Smooth muscle cell (in vitro differentiated cells): ENCODE measurements around the gene RHBDD1. TPM values are rescaled to one million over a fixed set of nuclear protein-coding genes. Genes with fewer than 3 reads are reported as not detected.

Experiments used
- DNase-seq: peaks from one replicate; lab custom pipeline; 2025; ENCODE audit not compliant: unreplicated experiment; lab: John Stamatoyannopoulos, UW
- H2AFZ ChIP-seq: fragments of 200-600 bp; sonication (generic); 2 replicates; pipeline ENCODE4 v1.6.0; 2016; ENCODE audit warnings: antibody characterized with exemption, low read depth, mild to moderate bottlenecking
- H3F3A ChIP-seq: fragments of 200-600 bp; sonication (generic); 2 replicates; pipeline ENCODE4 v1.6.0; 2017; ENCODE audit warnings: antibody characterized with exemption, low read depth
- H3K27ac ChIP-seq: fragments of 200-600 bp; sonication (generic); 2 replicates; pipeline ENCODE4 v1.5.1; 2016; ENCODE audit warnings: low read depth, mild to moderate bottlenecking
- H3K27me3 ChIP-seq: fragments of 200-600 bp; sonication (generic); 2 replicates; pipeline ENCODE4 v1.6.1; 2016; ENCODE audit warnings: low read depth, mild to moderate bottlenecking
- H3K36me3 ChIP-seq: fragments of 200-600 bp; sonication (generic); 2 replicates; pipeline ENCODE4 v1.5.1; 2016; ENCODE audit warnings: low read depth
- H3K4me1 ChIP-seq: fragments of 200-600 bp; sonication (generic); 2 replicates; pipeline ENCODE4 v1.5.1; 2016; ENCODE audit warnings: low read depth
- H3K4me2 ChIP-seq: fragments of 200-600 bp; sonication (generic); 2 replicates; pipeline ENCODE4 v1.6.0; 2016; ENCODE audit warnings: mild to moderate bottlenecking
- H3K4me3 ChIP-seq: fragments of 200-600 bp; sonication (generic); 2 replicates; pipeline ENCODE4 v1.5.1; 2016; ENCODE audit warnings: mild to moderate bottlenecking
- H3K79me2 ChIP-seq: fragments of 200-600 bp; sonication (generic); 2 replicates; pipeline ENCODE4 v1.6.0; 2016; ENCODE audit warnings: low read depth, mild to moderate bottlenecking
- H3K9ac ChIP-seq: fragments of 200-600 bp; sonication (generic); 2 replicates; pipeline ENCODE4 v1.6.0; 2016; ENCODE audit warnings: low read depth
- H3K9me3 ChIP-seq: fragments of 200-600 bp; sonication (generic); replicated peaks from 2 replicates; pipeline ENCODE4 v1.5.1; 2016; ENCODE audit warnings: low read depth
- H4K20me1 ChIP-seq: fragments of 200-600 bp; sonication (generic); 2 replicates; pipeline ENCODE4 v1.6.0; 2016; ENCODE audit warnings: low read depth
- CTCF ChIP-seq: fragments of 200-600 bp; sonication (generic); IDR thresholded peaks from 2 replicates; pipeline ENCODE4 v1.5.1; 2017; ENCODE audit warnings: borderline replicate concordance, mild to moderate bottlenecking, antibody characterized with exemption; ENCODE audit not compliant: insufficient read depth, poor library complexity, severe bottlenecking
- WGBS: methylation state at CpG from one replicate; pipeline ENCODE4 v1.1.7; 2016; ENCODE audit warnings: low lambda C conversion rate; 5-methylcytosine and 5-hydroxymethylcytosine counted together
- polyA plus RNA-seq: library from polyadenylated mRNA; unstranded; fragments of >200 nt; fragmentation: Nextera tagmentation; extraction: Ambion mirVana; gene quantifications from 2 replicates; pipeline ENCODE4 v1.2.1, GENCODE V29; 2016
- total RNA-seq: library from RNA; depleted of rRNA; stranded (reverse); fragments of >200 nt; gene quantifications from 2 replicates; pipeline ENCODE4 v1.2.3, GENCODE V29; 2014

Gene RHBDD1
- total and polyA plus RNA-seq, 2 experiments from 2014 or later: 11.3 to 20.7 TPM

- H2AFZ ChIP-seq: no peak overlapping the region
- WGBS: 47% methylated on average over 9 of the region's 9 CpGs
- H3K4me1 ChIP-seq: peaks cover 26% of the 10 kb centered on the region
- TF ChIP-seq CTCF: no peak
- peaks cover 90% of the 10 kb centered on the region for H3K79me2 ChIP-seq
- peak overlapping the region; percentile 83 for H3K9ac ChIP-seq
- no peaks in the 10 kb centered on the region for H3K27me3 ChIP-seq
- no peaks in the 10 kb centered on the region for H3K36me3 ChIP-seq
- peak overlapping the region; percentile 90 for H3K4me2 ChIP-seq
- peaks cover 40% of the 10 kb centered on the region for H4K20me1 ChIP-seq
- H3K27ac ChIP-seq: peak overlapping the region; percentile 83
- peak overlapping the region; percentile 77 for H3K4me3 ChIP-seq
- H3F3A ChIP-seq: no peaks in the 10 kb centered on the region
- H3K9me3 ChIP-seq: no peaks in the 10 kb centered on the region
- DNase-seq: no peak
Measured at GRCh38 chr2:226794751-226795171, 41.1 kb upstream of the RHBDD1 start.

- no peak overlapping the region for H3K27ac ChIP-seq
- H3K27me3 ChIP-seq: no peaks in the 10 kb centered on the region
- H3K4me1 ChIP-seq: peaks cover 29% of the 10 kb centered on the region
- H3K4me3 ChIP-seq: peak overlapping the region; percentile 77
- no peak for DNase-seq
- WGBS: 85% methylated on average over 26 of the region's 26 CpGs
- H3K4me2 ChIP-seq: peak overlapping the region; percentile 90
- H4K20me1 ChIP-seq: peaks cover 38% of the 10 kb centered on the region
- H2AFZ ChIP-seq: no peak overlapping the region
- H3K9me3 ChIP-seq: no peaks in the 10 kb centered on the region
- H3K79me2 ChIP-seq: peaks cover 83% of the 10 kb centered on the region
- no peaks in the 10 kb centered on the region for H3K36me3 ChIP-seq
- H3K9ac ChIP-seq: no peak overlapping the region
- H3F3A ChIP-seq: no peaks in the 10 kb centered on the region
- TF ChIP-seq CTCF: no peak
Measured at GRCh38 chr2:226795281-226796011, 40.4 kb upstream of the RHBDD1 start.

DNA sequence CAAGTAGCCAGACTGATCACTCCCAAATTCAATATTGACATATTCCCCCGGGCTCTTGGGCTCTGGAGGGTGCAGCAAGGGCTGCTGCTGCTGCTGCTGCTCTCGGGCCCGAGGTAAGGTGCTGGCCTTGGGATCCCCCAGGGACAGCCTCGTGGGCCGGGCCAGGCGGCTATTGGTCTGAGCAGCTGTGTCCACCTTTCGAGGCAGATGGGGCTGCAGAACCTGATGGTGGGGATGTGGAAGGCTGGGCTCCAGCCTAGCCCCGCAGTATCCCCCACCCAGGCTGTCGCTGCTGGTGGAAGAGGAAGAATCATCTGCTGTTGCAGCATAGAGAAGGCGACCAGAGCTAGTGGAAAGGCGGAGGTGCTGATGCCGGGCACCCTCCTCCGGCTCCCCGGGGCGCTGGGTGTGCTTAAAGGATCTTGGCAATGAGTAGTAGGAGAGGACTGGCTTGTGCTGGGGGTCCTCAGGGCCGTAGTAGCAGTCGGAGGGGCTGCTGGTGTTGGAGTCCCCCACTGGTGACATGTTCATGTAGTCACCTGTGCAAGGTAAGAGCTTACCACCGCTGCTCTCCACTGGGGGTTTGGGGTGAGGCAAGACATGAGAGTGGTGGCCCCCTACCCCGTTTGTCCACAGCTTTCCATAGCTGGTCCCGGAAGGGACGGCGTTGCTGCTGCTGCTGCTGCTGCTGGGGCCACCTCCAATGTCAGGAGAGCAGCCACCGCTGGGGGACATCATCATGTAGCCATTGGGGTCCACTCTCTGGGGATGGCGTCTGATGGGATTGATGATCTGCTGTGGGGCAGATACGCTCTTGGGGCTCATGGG, 39.6 kb upstream of the RHBDD1 start:
- H3K79me2 ChIP-seq: peaks cover 76% of the 10 kb centered on the region
- WGBS: 96% methylated on average over 25 of the region's 25 CpGs
- H3K36me3 ChIP-seq: no peaks in the 10 kb centered on the region
- H3F3A ChIP-seq: no peaks in the 10 kb centered on the region
- H3K4me1 ChIP-seq: peaks cover 34% of the 10 kb centered on the region
- H3K9ac ChIP-seq: no peak overlapping the region
- peak overlapping the region; percentile 90 for H3K4me2 ChIP-seq
- no peaks in the 10 kb centered on the region for H3K9me3 ChIP-seq
- H4K20me1 ChIP-seq: peaks cover 38% of the 10 kb centered on the region
- no peaks in the 10 kb centered on the region for H3K27me3 ChIP-seq
- no peak for DNase-seq
- no peak for TF ChIP-seq CTCF
- H3K4me3 ChIP-seq: peak overlapping the region; percentile 77
- H3K27ac ChIP-seq: no peak overlapping the region
- H2AFZ ChIP-seq: no peak overlapping the region
